SKM-1 (cell line): ENCODE results near the gene PTDSS2.
A peak's percentile ranks its signal among the peaks of the same experiment; 100 is the strongest.
"Not testable (repeated sequence)": the region's sequence is repeated elsewhere in the genome, so short reads cannot be mapped to it uniquely, and the experiment has no call there.

Source experiments
- DNase-seq: peaks from one replicate; lab custom pipeline; 2025; ENCODE audit not compliant: unreplicated experiment; lab: John Stamatoyannopoulos, UW

PTDSS2 gene

DNA sequence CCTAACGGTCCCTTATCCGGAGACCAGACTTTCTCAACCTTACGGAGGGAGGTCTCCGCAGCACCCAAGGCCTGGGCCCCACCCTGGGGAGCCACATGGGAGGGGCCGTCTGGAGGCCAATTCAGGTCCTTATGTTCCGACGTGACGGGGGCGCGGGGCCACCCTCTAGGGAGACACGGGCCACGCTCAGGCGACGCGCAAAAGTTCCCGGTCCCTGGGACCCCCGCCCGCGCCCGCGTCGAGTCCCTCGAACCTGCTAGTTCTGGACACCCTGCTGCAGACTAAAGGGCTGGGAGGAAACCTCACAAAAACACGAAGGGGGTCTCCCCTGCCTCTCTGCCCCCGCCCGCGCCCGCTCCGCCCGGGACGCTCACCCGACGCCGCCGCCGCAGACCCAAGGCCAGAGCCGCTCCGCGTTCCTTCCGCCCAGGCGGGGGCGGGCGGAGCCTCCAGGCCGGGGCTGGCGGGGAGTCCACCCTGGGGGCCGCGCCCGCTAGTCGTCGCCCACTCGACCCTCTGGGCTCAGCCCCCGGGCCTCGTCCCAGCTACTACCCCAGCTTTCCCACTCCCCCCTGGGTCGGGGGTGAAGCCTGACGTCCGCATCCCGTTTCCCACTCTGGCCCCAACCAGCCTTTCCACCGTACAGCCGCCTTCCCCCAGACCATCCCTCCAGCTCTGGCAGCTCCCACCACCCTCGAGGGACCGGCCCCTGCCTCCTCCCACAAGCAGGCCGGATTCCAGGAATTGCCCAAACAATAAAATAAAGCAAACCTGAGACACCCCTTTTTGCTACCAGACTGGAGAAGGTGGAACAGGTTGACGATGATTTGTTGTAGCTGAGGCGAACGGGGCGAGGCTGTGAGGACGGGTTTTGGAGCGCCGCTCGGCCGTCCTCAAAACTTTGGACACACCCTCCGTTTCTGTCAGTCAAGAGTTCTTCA lies 54.2 kb downstream of the PTDSS2 start:
- no peak for DNase-seq

DNA sequence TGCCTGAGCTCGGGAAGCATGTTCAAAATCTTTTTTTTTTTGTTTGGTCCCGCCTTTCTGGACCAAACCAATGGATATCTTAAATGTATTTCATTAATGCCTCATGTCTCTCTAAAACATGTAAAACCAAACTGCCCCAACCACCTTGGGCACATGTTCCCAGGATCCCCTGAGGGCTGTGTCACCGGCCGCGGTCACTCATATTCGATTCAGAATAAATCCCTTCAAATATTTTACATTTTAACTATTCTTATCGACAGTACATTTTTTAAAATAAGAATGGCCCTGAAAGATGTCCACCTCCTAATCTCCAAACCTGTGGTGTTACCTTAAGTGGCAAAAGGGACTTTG lies 54.9 kb downstream of the PTDSS2 start:
- no peak for DNase-seq

DNA sequence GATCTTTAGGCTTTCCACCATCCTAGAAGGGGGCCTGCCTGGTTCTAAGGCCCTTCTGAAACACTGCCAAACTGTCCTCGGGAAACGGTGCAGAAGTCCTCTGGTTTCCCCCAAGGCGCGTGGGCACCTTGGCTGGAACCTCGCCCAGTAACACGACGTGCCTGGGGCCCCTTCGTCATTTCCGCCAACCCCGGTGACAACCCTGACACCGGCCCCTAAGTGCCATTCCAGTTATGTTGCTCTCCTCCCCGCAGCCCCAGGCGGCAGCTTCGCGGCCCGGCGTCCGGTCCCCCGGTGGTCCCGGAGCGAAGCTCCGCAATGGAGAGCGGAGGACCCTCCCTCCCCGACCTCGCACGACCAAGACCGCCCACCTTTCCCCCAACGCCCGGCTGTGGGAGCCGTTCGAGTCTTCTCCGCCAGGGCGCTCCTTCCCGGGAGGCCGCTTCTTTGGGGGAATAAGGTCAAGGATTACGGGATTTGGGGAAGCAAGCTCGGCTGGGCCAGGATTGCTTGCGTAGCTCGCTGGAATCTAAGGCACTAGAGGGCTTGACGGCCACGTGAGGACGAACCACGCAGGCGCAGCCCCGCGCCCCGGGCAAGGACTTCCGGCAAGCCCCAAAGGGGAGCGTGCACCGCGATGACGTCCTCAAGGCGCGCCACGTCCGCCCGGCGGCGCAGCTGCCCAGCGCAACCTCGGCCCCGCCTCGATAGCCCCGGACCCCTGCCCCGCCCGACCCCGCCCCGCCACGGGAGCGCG lies 56.3 kb downstream of the PTDSS2 start:
- peak; percentile 86 for DNase-seq

DNA sequence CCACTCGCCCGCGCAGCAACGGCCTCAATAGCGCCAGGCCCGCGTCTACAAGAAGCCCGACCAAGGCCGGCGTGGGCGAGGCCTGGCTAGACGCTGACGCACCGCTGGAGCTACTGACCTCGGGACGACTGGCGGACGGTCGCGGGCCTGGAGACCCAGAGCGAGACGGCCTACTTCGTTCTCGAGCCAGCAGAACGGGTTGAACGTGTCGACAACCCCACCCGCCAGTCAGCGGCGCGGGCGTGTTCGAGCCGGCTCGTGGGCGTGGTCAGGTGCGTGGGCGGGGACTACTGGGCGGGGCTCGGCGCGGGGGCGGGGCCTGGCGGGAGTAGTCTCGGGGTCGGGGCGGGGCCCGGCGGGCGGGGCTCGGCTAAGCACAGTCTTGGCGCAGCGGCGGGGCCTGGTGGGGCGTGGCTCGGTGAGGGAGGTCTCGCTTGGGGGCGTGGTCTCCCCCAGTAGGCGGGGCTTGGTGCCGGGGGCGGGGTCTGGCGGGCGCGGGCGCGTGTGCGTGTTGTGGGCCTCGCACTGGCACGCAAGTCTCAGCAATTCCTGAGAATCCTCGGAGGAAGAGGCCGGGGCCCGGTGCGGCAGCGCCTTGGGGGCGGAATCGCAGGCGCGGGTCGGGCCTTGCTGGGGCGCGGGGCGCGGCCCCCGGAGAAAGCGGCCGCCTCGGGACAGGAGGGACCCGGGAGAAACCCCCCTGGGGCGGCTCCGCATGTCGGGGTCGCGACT lies 57.1 kb downstream of the PTDSS2 start, which contains the start of gene RNH1:
TSS of gene RNH1 (minus strand) at position 248 of the 732 bp plus-strand sequence. CDS start 5,080 bp downstream, outside the sequence.
- DNase-seq: peak; percentile 70

DNA sequence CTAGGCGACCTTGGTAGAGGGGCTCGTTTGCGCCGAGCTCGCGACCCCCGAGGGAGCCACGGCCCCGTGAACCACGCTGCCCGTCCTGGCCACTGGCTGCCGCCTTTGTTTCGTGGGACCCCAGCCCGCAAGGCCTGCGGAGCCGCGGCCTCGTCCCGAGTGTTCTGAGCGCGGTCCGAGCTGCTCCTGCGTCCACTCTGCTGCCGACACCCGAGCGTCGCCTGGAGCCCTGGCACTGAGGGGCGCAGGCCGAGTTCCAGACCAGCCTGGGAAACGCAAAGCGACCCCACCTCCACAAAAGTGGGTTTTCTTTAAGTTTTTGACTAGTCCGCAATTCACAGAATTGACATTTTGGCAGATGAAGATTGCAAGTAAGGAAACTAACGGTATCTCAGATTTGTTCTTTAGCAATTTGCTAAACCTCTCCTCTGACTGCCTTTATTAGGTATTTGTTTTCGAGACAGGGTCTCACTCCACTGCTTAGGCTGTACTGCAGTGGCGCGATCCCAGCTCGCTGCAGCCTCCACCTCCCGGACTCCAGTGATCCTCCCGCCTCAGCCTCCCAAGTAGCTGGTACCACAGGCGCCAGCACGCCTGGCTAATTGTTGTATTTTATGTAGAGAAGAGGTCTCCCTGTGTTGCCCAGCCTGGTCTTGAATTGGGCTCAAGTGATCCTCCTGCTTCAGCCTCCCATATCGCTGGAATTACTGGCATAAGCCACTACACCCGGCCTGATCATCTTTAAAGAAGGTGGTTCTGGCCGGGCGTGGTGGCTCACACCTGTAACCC lies 57.8 kb downstream of the PTDSS2 start:
- no peak for DNase-seq

DNA sequence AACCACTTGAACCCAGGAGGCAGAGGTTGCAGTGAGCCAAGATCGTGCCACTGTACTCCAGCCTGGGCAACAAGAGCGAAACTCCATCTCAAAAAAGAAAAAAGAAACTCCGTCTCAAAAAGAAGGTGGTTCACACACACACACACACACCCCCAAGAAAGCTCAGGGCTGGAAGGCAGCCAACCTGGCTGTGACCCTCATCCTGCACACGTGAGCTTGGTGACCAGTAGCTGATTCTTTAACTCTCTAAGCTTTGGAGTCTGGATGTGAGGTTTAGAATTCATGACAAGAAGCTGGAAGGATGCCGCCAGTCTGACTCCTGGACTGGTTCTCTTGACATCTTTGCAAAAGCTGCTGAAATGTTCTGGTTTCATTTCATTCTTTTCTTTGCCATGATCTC lies 58.9 kb downstream of the PTDSS2 start:
- DNase-seq: no peak

DNA sequence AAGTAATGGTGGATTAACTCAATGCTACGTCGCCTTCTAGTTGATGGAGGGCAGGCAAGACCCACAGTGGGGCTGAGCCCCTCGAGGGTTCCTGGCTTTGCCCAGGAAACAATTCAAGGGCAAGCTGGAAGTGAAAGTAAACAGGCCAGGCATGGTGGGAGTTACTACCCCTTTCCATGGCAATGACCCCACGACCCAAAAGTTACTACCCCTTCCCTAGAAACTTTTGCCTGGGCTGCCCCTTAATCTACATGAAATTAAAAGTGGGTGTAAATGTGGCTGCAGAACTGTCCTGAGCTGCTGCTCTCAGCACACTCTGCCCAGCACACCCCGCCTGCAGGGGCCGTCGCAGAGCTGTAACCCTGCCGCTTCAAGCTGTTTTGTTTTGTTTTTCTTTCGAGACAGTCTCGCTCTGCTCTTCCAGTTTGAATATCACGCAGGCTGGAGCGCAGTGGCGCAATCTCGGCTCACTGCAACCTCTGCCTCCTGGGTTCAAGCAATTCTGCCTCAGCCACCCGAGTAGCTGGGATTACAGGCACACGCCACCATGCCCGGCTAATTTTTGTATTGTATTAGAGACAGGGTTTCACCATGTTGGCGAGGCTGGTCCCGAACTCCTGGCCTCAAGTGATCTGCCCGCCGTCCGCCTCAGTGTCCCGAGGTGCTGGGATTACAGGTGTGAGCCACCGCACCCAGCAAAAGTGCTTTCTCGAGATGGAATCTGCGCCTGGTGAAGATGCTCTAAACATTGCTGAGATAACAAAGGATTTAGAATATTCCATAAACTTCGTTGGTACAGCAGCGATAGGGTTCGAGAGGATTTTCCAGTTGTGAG lies 62.9 kb downstream of the PTDSS2 start:
- DNase-seq: no peak

DNA sequence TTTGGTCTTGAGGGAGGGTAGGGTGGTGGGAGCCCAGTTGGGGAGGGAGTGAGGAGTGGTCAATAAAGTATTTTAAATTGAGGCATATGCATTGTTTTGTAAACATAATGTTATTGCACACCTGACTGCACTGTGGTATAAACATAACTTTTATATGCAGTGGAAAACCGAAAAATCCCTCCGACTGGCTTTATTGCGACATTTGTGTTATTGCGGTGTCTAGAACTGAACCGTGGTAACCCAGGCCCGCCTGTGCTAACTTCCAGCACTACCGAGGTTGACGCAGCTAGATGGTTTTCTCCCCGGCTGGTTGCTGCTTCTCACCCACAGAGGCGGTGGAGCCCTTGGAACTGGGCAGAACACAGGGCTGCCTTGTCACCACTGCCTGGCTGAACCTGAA lies 64.5 kb downstream of the PTDSS2 start:
- DNase-seq: no peak

DNA sequence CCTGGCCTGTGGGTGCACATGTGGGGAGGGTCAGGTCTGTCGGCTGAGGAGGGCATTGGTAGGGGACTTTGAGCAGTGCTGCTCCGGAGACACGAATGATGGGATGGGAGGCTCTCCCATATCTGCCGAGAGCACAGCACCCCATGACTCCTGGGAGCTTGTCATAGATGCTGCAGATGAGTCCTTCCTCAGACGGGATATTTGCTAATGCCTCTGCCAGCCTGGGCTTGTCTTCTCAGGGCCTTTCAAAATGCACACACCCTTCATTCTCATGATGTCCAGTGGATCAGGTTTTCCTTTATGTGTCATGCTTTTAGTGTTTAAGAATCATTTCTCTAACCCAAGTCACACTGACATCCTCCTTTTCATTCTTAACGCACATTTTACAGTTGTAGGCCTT lies 65.1 kb downstream of the PTDSS2 start:
- DNase-seq: no peak

DNA sequence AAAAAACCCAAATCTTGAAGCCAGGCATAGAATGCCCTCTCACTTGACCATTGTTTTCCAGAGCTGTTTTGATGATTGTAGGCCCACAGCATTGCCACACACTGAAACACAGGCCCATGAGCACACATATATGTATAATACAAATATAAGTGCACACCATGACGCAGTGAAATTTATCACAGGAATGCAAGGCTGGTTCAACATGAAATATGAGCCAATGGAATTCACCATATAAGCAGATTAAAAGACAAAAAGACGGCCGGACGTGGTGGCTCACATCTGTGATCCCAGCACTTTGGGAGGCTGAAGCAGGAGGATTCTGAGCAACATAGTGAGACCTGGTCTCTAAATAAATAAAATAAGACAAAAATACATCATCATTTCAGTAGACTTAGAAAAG lies 66.3 kb downstream of the PTDSS2 start:
- DNase-seq: no peak

DNA sequence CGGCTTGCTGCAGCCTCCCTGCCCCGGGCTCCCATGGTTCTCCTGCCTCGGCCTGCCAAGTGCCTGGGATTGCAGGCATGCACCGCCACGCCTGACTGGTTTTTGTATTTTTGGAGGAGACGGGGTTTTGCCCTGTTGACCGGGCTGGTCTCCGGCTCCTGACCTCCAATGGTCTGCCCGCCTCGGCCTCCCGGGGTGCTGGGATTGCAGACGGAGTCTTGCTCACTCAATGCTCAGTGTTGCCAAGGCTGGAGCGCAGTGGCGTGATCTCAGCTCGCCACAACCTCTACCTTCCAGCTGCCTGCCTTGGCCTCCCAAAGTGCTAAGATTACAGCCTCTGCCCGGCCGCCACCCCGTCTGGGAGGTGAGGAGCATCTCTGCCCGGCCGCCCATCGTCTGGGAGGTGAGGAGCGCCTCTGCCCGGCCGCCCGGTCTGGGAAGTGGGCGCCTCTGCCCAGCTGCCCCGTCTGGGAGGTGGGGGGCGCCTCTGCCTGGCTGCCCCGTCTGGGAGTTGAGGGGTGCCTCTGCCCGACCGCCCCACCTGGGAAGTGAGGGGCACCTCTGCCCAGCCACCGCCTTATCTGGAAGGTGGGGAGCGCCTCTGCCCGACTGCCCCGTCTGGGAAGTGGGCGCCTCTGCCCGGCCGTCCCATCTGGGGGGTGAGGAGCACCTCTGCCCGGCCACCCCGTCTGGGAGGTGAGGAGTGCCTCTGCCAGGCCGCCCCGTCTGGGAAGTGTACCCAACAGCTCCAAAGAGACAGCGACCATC lies 67.0 kb downstream of the PTDSS2 start:
- DNase-seq: not testable (repeated sequence)

DNA sequence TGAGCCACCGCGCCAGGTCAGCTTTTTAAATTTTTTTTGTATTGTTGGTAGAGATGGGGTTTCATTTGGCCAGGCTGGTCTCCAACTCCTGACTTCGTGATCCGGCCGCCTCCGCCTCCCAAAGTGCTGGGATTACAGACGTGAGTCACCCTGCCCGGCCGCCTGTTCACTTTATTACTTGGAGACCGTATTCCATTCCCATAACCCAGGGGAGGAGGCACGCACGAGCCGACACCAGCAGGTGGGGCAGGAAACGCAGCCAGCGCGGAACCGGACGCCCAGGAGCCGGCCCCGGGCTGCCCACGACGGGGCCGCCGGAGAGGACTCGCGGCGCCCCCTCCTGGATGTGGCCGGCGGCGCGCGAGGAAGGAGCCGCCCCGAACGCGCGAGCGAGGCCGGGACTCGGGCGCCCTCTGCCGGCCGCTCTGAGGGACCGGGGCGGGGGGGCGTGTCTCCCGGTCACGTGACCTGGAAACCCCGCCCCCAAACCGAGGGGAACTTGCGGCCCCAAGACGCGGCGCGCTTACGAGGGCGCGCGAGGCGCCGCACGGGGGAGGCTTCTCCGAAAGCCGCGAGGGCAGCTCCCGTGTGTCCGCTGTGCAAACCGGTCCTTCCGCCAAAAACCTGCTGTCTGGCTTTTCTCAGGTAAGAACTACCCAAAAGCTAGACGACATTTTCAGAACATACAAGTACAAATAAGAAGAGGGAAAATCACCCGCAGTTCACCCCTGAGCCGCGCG lies 68.6 kb downstream of the PTDSS2 start:
- DNase-seq: no peak

DNA sequence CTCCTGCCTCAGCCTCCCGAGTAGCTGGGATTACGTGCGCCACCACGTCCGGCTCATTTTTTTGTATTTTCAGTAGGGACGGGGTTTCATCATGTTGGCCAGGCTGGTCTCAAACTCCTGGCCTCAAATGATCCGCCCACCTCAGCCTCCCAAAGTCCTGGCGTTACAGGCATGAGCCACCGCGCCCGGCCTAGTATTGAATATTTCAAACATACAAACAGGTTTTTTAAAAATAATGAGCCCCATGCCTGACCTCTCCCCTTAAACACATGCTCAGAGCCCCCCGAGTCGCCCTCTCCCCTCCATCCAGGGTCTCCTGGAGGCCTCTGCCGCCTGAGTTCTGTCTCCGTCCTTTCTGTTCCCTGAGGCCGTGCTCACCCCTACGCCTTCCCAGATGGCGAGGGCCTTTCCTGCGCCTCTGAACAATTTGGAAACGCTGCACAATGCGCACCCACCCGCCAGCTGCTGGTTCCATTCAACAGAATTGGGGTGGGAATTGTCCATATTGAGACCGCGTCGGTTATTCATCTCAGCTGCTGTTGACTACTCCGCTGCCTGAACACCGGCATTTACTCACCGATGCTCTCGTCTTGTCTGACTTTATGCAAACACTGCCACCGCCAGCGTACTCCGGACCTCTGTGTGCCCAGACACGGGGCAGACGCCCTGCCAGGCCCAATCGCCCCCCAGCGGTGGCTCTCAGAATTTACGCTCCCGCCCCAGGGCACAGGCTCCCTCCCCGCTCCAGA lies 70.5 kb downstream of the PTDSS2 start:
- no peak for DNase-seq

DNA sequence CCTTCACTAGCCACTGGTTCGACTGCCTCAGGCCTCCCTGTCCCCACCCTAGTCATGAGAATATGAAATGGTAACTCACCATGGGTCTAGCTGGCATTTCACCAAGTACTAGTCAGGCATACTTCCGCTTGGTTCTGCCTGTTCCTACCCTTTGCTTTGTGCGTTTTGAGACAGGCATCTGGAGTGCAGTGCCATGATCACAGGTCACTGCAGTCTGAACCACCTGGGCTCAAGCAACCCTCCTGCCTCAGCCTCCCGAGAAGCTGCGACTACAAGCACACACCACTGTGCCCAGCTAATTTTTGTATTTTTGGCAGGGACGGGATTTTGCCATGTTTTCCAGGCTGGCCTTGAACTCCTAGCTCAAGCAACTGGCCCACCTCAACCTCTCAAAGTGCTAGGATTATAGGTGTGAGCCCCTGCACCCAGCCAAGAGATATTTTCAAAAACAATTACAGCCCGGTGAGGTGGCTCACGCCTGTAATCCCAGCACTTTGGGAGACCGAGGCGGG lies 71.2 kb downstream of the PTDSS2 start:
- no peak for DNase-seq

DNA sequence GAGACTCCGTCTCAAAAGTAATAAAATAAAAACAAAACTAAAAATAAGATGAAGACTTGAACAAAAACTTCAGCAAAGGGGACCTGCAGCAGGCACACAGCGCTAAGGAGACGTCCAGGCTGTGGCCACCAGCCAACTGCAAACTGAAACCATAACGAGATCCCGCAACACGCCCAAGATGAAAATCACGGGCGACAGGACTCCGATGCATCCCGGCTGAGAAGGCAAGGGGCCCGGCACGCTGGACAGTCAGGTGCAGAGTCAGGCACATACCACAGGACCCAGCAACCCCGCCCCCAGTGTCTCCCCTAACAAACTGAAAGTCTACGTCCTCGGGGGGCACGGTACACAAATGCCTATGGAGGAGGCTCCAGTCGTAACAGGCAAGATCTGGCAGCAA lies 76.1 kb downstream of the PTDSS2 start:
- DNase-seq: no peak

DNA sequence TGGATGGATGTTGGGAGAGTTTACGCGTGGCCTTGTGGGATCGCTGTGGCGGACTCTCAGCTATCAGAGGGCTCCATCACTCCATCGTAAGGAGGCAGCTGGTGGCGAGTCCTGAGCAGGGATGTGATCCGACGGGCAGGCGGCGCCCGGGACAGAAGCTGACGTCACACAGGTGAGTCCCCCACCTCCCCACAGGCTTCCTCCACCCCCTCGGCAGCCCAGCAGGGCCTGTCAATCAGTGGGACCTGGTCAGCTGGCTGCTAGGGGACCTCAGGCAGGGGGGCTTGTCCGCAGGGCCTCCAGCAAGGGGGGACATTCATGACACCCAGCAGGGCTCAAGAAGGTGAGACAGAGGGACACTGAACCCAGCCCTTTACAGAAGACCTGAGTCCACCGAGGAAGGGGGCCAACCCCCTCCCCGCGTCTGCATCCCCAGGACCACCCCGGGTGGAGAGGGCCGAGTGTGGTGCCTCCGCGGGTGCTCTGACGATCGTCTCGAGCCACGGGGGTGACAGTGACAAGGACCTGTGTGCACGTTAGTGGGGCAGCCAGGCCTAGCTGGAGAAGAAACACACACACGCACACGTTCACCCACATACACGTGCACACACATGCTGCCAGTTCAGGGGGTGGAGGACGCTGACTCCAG lies 78.2 kb downstream of the PTDSS2 start:
- DNase-seq: no peak
